Erythroblast (primary cell): Measurements from ENCODE around the gene FTSJ1.

Experiments used
- DNase-seq, 2 experiments: peaks; one replicate each; lab custom pipeline; 2025; lab: John Stamatoyannopoulos, UW
- GATA1 ChIP-seq: IDR thresholded peaks from 2 replicates; pipeline ENCODE4 v1.6.1; 2011; ENCODE audit warnings: low read depth, mild to moderate bottlenecking, control low read depth, low read length, moderate library complexity
- POLR2A ChIP-seq: IDR thresholded peaks from 2 replicates; pipeline ENCODE4 v1.6.1; 2011; ENCODE audit warnings: mild to moderate bottlenecking, low read length

Gene FTSJ1

DNA sequence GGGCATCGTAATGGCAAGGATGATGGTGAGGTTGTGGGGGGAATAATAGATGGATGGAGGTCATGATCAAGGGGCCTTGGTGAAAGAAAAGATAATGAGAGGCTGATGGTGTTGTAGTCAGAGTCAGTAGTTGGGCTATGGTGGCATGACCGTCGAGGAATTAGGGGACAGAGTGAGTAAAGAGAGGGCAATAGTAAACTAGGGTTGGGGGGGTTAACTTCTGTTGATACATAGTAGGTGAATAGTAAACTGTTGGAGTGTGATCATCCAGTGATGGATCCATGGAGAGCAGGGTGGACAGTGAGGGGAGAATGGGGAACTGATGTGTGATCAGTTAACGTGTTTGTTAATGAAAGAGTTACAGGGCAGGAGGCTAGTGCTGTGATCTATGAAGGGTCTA is 920 bp downstream of the FTSJ1 start:
- no peak for DNase-seq
- no peak for TF ChIP-seq GATA1
- no peak for TF ChIP-seq POLR2A

- DNase-seq, result no peak
- TF ChIP-seq GATA1 (no peak), POLR2A (no peak)
Observed at GRCh38 chrX:48477960-48478755, 2.2 kb downstream of the FTSJ1 start.

DNA sequence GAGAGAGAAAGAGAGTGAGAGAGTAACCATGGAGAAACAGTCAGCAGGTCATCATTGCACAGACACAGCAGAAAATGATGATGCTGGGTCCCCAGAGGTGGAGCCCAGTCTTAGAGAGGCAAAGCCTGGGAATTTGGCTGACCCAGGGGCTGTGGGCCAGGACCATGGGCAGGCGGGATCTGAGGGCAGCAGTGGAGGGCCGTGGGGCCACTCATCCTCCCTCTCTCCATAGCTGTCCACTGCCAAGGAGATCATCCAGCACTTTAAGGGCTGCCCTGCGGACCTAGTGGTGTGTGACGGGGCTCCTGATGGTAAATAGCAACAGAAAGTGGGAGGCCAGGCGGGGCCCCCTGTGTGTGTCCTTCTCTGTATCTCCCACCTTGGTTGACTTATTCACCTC is 2.8 kb downstream of the FTSJ1 start:
- TF ChIP-seq POLR2A (no peak), GATA1 (no peak)

GRCh38 chrX:48480142-48480541 is 4.1 kb downstream of the FTSJ1 start:
- TF ChIP-seq POLR2A (no peak), GATA1 (no peak)
- no peak for DNase-seq

More for the DNA sequence above, 2.8 kb downstream of the FTSJ1 start:
- DNase-seq, result no peak

DNA sequence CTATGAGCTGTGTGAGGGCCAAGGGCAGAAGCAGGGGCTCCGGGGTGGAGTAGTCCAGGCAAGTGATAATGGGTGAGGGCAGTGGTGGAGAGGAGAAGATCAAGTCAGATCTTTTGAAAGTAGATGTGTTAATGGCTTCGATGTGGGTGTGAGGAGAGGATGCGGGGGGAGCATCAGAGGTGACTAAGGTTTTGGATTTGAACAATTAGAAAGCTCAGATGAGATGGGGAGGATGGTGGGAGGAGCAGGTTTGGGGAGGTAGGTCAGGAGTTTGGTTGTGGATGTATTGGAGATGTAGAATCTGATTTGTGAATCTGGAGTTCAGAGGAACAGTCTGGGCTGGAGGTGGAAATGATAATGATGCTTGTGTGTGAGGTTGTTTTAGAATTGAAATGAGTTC is 4.6 kb downstream of the FTSJ1 start:
- no peak for TF ChIP-seq GATA1
- TF ChIP-seq POLR2A, result no peak
- DNase-seq, result no peak

DNA sequence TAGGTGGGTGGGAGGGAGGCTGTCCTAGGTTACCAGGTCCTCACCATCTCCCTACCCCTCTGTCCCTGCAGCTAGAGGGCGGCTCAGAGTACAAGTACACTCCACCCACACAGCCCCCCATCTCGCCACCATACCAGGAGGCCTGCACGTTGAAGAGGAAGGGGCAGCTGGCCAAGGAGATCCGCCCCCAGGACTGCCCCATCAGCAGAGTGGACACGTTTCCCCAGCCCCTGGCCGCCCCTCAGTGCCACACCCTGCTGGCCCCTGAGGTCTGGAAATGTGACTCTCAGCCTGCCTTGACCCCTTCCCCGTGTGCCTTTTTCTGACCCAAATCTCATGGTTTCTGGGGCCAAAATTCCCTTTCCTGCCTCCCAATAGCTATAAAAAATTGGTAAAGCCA is 6.5 kb downstream of the FTSJ1 start:
- TF ChIP-seq POLR2A (no peak), GATA1 (no peak)
- DNase-seq, result no peak

GRCh38 chrX:48487362-48487798 is 11.4 kb downstream of the FTSJ1 start:
- peak; percentile 2 to 12 for DNase-seq
- no peak for TF ChIP-seq GATA1
- TF ChIP-seq POLR2A, result no peak

- no peak for TF ChIP-seq POLR2A
- TF ChIP-seq GATA1, result no peak
- no peak for DNase-seq
Observed at GRCh38 chrX:48488034-48488433, 12.0 kb downstream of the FTSJ1 start.

DNA sequence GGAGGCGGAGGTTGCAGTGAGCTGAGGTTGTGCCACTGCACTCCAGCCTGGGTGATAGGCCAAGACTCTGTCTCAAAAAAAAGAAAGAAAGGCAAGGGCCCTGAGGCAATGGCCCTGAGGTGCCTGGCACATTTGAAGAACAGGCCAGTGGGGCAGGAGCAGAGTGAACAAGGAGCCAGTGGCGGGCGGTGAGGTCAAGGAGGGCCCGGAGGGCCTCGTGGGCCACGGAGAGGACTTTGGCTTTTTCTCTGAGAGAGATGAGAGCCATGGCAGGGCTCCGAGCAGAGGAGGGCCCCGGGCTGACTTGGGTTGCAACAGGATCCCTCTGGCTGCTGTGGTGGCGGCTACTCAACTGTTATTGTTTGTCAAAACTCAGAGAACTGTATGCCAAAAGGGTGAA is 13.3 kb downstream of the FTSJ1 start:
- TF ChIP-seq POLR2A (no peak), GATA1 (no peak)
- DNase-seq, result no peak

DNA sequence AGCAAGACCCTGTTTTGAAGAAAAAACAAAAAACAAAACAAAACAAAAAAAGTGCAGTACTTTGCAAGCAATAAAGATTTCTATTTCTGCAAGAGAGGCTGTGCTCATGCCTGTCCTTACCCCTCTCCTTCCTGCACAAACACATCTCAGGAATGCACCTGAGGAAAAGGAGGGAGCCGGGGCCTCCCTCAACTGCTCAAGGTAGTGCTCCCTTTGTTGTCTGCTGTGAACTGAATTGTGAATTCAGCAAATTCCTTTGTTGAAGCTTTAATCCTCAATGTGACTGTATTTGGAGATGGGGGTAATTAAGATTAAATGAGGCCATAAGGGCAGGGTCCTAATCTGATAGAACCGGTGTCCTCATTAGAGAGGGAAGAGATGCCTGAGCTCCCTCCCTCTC is 13.9 kb downstream of the FTSJ1 start:
- DNase-seq, result no peak
- no peak for TF ChIP-seq POLR2A
- TF ChIP-seq GATA1, result no peak

DNA sequence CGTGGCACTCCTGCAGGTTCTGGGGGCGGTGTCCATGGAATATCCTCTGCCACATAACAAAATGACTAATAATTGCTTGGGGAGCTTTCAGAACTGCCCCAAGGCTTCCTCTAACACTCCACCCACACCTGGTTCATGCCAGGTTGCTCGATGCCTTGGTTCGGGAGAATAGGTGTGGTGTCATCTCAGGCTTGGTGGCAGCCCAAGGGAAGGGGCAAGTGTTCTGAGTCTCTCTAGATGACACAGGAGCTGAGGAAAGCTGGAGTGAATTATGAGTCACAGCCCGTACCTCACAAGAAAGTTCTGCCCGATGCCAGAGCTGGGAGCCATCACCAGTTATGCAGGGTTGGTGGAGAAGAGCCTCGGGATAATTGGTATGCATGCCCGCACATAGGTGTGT is 14.7 kb downstream of the FTSJ1 start:
- no peak for DNase-seq
- TF ChIP-seq POLR2A (no peak), GATA1 (no peak)

GRCh38 chrX:48491809-48492208 is 15.8 kb downstream of the FTSJ1 start:
- DNase-seq, result no peak
- TF ChIP-seq POLR2A (no peak), GATA1 (no peak)

DNA sequence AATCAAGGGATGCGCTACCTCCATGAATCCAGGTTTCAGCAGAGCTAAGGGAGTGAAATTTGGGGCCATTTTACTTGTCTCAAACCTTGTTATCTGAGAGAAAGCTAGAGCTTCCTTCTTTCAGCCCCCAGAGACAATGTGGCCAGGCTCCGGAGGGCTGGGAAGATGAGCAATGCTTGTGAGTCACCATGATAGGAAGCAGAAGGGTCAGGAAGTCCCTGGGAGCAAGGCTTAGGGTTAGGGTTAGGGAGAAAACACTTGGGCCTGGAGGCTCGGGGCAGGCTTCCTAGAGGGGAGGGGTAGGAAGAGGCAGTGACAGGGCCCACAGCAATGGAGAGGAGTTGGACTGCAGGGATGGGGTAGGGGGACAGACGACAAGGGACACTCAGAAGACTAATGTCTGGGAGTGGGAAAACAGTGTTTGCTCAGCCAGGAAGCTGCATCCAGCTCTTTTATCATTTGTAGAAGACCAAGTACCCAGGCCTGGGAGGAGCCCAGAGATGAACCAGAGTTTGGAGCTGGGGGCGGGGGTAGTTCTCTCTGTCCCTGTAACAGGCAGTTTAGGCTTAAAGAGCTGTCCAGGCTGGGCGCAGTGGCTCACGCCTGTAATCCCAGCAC is 16.4 kb downstream of the FTSJ1 start:
- no peak for TF ChIP-seq POLR2A
- no peak for TF ChIP-seq GATA1
- no peak for DNase-seq

DNA sequence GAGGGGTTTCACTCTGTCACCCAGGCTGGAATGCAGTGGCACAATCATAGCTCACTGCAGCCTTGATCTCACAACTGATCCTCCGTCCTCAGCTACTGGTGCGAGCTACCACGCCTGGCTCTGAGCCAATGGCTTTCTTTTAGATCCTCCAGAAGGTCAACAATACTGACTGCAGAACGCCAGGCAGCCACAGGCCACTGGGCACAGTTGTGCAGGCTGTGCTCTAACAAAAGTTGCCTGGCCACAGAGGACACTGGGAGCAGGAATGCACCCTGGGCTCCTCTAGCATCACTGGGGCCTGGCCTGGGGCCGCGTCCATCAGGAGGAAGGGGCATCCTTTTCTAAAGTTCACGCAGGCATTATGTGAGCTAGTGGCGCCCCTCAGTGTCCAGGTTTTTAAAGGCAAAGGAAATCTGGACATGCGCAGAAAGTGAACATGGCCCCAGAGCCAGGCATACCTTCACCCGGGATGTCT is 17.9 kb downstream of the FTSJ1 start:
- DNase-seq, result peak; percentile 34 to 43
- TF ChIP-seq GATA1, result no peak
- TF ChIP-seq POLR2A, result no peak
